OCI-LY7 (cell line): ENCODE data around the gene CFTR. TPM values are rescaled to one million over a fixed set of nuclear protein-coding genes. Genes with fewer than 3 reads are reported as not detected.

Experiments used
- BruUV-seq: library from RNA; stranded (reverse); fragments of 400-500 nt; replicated peaks from 2 replicates; lab custom pipeline; 2021; lab: Mats Ljungman, UMichigan
- CTCF ChIA-PET: fragments of 300-600 bp; sonication (Branson Sonifier 250); formaldehyde crosslinking; loops from one replicate; lab custom pipeline; 2022; ENCODE audit warnings: antibody characterized with exemption; ENCODE audit not compliant: unreplicated experiment; lab: Charles Lee
- POLR2A ChIA-PET: fragments of 300-600 bp; sonication (Branson Sonifier 250); formaldehyde crosslinking; loops from one replicate; lab custom pipeline; 2022; ENCODE audit warnings: antibody characterized with exemption; lab: Charles Lee
- DNase-seq: peaks from one replicate; pipeline ENCODE4 v3.0.0-alpha.2; 2015; ENCODE audit warnings: low spot score
- H2AFZ ChIP-seq: fragments of 200-600 bp; sonication (generic), shearing (Covaris generic); 2 replicates; pipeline ENCODE4 v1.6.1; 2014; ENCODE audit warnings: mild to moderate bottlenecking, antibody characterized with exemption, low read length, moderate library complexity
- H3K27ac ChIP-seq: fragments of 200-600 bp; sonication (generic); 2 replicates; pipeline ENCODE4 v1.5.1; 2014; ENCODE audit warnings: mixed run types, low read depth, mild to moderate bottlenecking, moderate library complexity, low read length, inconsistent platforms; ENCODE audit not compliant: poor library complexity, severe bottlenecking
- H3K36me3 ChIP-seq: fragments of 200-600 bp; sonication (generic); 2 replicates; pipeline ENCODE4 v1.6.1; 2014; ENCODE audit warnings: mild to moderate bottlenecking, antibody characterized with exemption, low read length, moderate library complexity, mixed read lengths; ENCODE audit not compliant: insufficient read depth
- H3K4me1 ChIP-seq: fragments of 200-600 bp; sonication (generic); 2 replicates; pipeline ENCODE4 v1.5.1; 2014; ENCODE audit warnings: mild to moderate bottlenecking, low read length; ENCODE audit not compliant: insufficient read depth, poor library complexity, severe bottlenecking
- H3K4me2 ChIP-seq: fragments of 200-600 bp; sonication (generic); 2 replicates; pipeline ENCODE4 v1.6.1; 2014; ENCODE audit warnings: mild to moderate bottlenecking, low read length
- H3K4me3 ChIP-seq: fragments of 200-600 bp; sonication (generic); 2 replicates; pipeline ENCODE4 v1.5.1; 2014; ENCODE audit warnings: mild to moderate bottlenecking, low read depth, low read length; ENCODE audit not compliant: poor library complexity, severe bottlenecking
- H3K79me2 ChIP-seq: fragments of 200-600 bp; sonication (generic); 2 replicates; pipeline ENCODE4 v1.6.1; 2016; ENCODE audit warnings: low read depth, mild to moderate bottlenecking, low read length, moderate library complexity, mixed read lengths; ENCODE audit not compliant: insufficient read depth
- H3K9me2 ChIP-seq: fragments of 200-600 bp; sonication (generic); 2 replicates; pipeline ENCODE4 v1.6.1; 2016; ENCODE audit warnings: mild to moderate bottlenecking, low read length, mixed read lengths; ENCODE audit not compliant: insufficient read depth
- H3K9me3 ChIP-seq: fragments of 200-600 bp; sonication (generic); 2 replicates; pipeline ENCODE4 v1.6.1; 2014; ENCODE audit warnings: mild to moderate bottlenecking, mixed run types, low read length, mixed read lengths
- H4K20me1 ChIP-seq: fragments of 200-600 bp; sonication (generic); 2 replicates; pipeline ENCODE4 v1.6.1; 2014; ENCODE audit warnings: mild to moderate bottlenecking, antibody characterized with exemption, low read length, moderate library complexity, mixed read lengths; ENCODE audit not compliant: insufficient read depth
- EZH2phosphoT487 ChIP-seq: fragments of 200-600 bp; sonication (generic); IDR thresholded peaks from 2 replicates; pipeline ENCODE4 v1.6.1; 2018; ENCODE audit warnings: low read depth, borderline replicate concordance, mild to moderate bottlenecking, mixed run types, antibody characterized with exemption, low read length, moderate library complexity, mixed read lengths
- intact Hi-C: fragments of 100-400 bp; cut with micrococcal nuclease; formaldehyde crosslinking; loops from one replicate; pipeline ENCODE4 v1.10.0; 2022; ENCODE audit not compliant: unreplicated experiment
- total RNA-seq, 2 experiments: library from RNA; depleted of rRNA in 1 of 2; stranded (reverse); fragments of >200 nt in 1 of 2; shearing (Covaris generic) in 1 of 2; gene quantifications; 2 replicates each; pipeline ENCODE4 v1.2.3, GENCODE V29; 2014 to 2022
- TF ChIP-seq, protein P1 (sequence below): fragments of 200-600 bp; sonication (generic); conservative IDR thresholded peaks from 2 replicates; pipeline ENCODE4 v1.5.1; 2014; ENCODE audit warnings: mild to moderate bottlenecking, antibody characterized with exemption, low read length, moderate library complexity, mixed read lengths

The CFTR gene
- total RNA-seq, 2 experiments from 2014 or later: not detected

DNA sequence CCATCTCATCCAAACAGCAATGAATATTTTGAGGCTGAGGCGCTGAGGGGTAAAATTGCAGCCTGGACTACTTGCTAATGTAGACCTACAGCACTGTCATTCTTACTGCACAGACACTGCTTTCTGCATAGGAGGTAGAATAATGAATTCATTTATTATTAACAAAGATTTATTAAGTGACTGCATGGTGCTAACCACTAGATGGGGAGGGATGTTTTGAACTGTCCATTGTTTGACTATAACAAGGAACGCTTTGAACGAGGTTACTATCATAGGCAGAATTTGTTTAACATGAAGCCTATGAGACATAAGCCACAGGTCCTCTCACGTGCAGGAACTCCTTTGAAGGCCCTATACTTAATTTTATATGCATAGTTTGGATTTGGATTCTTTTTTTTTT is 143.8 kb downstream of the CFTR start:
- H3K27ac ChIP-seq: no peak overlapping the region
- ChIA-PET CTCF (no interaction called here), POLR2A (no interaction called here)
- TF ChIP-seq, protein P1, sequence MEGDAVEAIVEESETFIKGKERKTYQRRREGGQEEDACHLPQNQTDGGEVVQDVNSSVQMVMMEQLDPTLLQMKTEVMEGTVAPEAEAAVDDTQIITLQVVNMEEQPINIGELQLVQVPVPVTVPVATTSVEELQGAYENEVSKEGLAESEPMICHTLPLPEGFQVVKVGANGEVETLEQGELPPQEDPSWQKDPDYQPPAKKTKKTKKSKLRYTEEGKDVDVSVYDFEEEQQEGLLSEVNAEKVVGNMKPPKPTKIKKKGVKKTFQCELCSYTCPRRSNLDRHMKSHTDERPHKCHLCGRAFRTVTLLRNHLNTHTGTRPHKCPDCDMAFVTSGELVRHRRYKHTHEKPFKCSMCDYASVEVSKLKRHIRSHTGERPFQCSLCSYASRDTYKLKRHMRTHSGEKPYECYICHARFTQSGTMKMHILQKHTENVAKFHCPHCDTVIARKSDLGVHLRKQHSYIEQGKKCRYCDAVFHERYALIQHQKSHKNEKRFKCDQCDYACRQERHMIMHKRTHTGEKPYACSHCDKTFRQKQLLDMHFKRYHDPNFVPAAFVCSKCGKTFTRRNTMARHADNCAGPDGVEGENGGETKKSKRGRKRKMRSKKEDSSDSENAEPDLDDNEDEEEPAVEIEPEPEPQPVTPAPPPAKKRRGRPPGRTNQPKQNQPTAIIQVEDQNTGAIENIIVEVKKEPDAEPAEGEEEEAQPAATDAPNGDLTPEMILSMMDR: no peak
- TF ChIP-seq EZH2phosphoT487: no peak
- no peaks in the 10 kb centered on the region for H3K9me2 ChIP-seq
- H3K4me3 ChIP-seq: no peak overlapping the region
- no peak overlapping the region for H3K4me2 ChIP-seq
- no peaks in the 10 kb centered on the region for H3K9me3 ChIP-seq
- intact Hi-C loops: no loop called here
- H2AFZ ChIP-seq: no peak overlapping the region
- H4K20me1 ChIP-seq: no peaks in the 10 kb centered on the region
- H3K79me2 ChIP-seq: no peaks in the 10 kb centered on the region
- no TSS peak for BruUV-seq
- no peaks in the 10 kb centered on the region for H3K36me3 ChIP-seq
- no peaks in the 10 kb centered on the region for H3K4me1 ChIP-seq
- no peak for DNase-seq

DNA sequence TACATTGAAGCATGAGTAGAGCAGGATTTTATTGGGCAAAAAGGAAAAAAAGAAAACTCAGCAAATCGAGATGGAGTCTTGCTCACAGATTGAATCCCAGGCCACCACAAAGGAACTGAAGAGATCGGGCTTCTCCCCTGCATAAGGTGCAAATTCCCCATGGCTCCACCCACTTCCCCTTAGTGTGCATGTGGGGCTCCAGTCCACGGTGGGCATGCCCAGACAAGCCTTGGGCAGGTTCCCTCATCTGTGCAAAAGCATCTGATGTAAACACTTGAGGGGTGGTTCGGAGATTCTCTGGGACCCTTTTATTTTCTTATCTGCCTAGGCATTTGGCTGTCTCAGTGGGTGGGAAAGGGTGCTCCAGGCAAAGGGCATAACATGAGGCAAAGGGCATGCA is 150.7 kb downstream of the CFTR start:
- Histone ChIP-seq H3K4me3 (no peak overlapping the region), H2AFZ (no peak overlapping the region), H3K36me3 (no peaks in the 10 kb centered on the region), H3K79me2 (no peaks in the 10 kb centered on the region), H3K4me1 (no peaks in the 10 kb centered on the region), H3K27ac (no peak overlapping the region), H3K9me2 (no peaks in the 10 kb centered on the region), H4K20me1 (no peaks in the 10 kb centered on the region), H3K4me2 (no peak overlapping the region), H3K9me3 (no peaks in the 10 kb centered on the region)
- POLR2A ChIA-PET: no interaction called here
- BruUV-seq: no TSS peak
- CTCF ChIA-PET: no interaction called here
- TF ChIP-seq EZH2phosphoT487: no peak
- TF ChIP-seq, protein P1: no peak
- DNase-seq: no peak
- intact Hi-C loops: no loop called here

DNA sequence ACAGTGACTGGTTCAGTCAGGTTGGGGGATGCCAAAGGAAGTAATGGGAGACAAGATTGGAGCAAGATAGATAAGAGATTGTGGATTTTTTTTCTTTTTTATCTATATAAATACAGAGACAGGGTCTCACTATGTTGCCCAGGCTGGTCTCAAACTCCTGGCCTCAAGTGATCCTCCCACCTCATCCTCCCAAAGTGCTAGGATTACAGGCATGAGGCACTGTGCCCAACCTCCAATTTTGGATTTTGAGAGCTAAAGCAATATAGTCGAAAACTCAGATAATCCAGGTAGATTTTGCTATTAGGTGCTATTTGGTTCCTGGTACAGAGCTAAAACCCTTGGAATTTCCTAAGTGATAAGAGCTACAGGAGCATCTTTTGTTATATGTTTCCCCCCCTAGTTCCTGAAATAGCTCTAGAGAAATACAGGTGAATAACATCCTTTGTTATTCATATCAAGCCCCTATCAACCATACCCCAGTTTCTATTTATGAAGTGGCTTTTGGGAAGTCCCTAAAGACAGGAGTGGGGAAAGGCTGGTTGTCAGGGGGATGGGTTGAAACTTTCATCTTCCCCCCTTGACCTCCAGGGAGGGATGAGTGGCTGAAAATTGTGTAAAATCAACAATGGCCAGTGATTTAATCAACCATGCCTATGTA is 151.2 kb downstream of the CFTR start:
- Histone ChIP-seq H3K4me3 (no peak overlapping the region), H3K9me3 (no peaks in the 10 kb centered on the region), H3K4me1 (no peaks in the 10 kb centered on the region), H2AFZ (no peak overlapping the region), H4K20me1 (no peaks in the 10 kb centered on the region), H3K4me2 (no peak overlapping the region), H3K27ac (no peak overlapping the region), H3K9me2 (no peaks in the 10 kb centered on the region), H3K79me2 (no peaks in the 10 kb centered on the region), H3K36me3 (no peaks in the 10 kb centered on the region)
- no TSS peak for BruUV-seq
- TF ChIP-seq EZH2phosphoT487: no peak
- TF ChIP-seq, protein P1: no peak
- CTCF ChIA-PET: no interaction called here
- no peak for DNase-seq
- POLR2A ChIA-PET: no interaction called here
- intact Hi-C loops: no loop called here
